Measurements from ENCODE around the gene UBAP2L.

- TF ChIP-seq EP300 (IDR thresholded peaks at IDR 0.05; ENCODE audit: borderline replicate concordance in 1 of 2, control insufficient read depth in 1 of 2, low read depth in 2 of 2, low read length in 2 of 2) (no peak), JUND (IDR thresholded peaks at IDR 0.05; ENCODE audit: low read depth, low read length) (no peak), NBN (IDR thresholded peaks at IDR 0.05) (no peak), POLR2A (IDR thresholded peaks at IDR 0.05; ENCODE audit: low read depth, low read length) (no peak), ATF7 (IDR thresholded peaks at IDR 0.05; ENCODE audit: low read depth) (no peak), MXI1 (IDR thresholded peaks at IDR 0.05; ENCODE audit: low read depth, low read length) (no peak), GABPA (IDR thresholded peaks at IDR 0.05; ENCODE audit: low read depth) (no peak), CTCF (IDR thresholded peaks at IDR 0.05 in 2 of 3, conservative IDR thresholded peaks at IDR 0.05 in 1 of 3; ENCODE audit: control insufficient read depth in 2 of 3, extremely low read depth in 1 of 3, insufficient read depth in 1 of 3, low read depth in 3 of 3, low read length in 3 of 3) (no peak), POLR2AphosphoS5 (IDR thresholded peaks at IDR 0.05; ENCODE audit: low read length) (no peak), CEBPB (IDR thresholded peaks at IDR 0.05; ENCODE audit: borderline replicate concordance in 1 of 2, low read depth in 2 of 2, low read length in 2 of 2) (no peak), ZNF274 (IDR thresholded peaks at IDR 0.05; ENCODE audit: insufficient read depth, insufficient read length) (no peak), PRDM15 (CRISPR knock-in tag; IDR thresholded peaks at IDR 0.05) (no peak), MTA2 (IDR thresholded peaks at IDR 0.05; ENCODE audit: low read depth) (no peak), SP1 (IDR thresholded peaks at IDR 0.05; ENCODE audit: low read depth, low read length) (no peak)
Observed at GRCh38 chr1:154176337-154176736, 44.4 kb upstream of the UBAP2L start.
